OCI-LY7 (cell line): ENCODE results near the gene COX7A2.

ENCODE experiments used
- EZH2phosphoT487 ChIP-seq: fragments of 200-600 bp; sonication (generic); IDR thresholded peaks from 2 replicates; pipeline ENCODE4 v1.6.1; 2018; ENCODE audit warnings: low read depth, borderline replicate concordance, mild to moderate bottlenecking, mixed run types, antibody characterized with exemption, low read length, moderate library complexity, mixed read lengths
- TF ChIP-seq, protein P1 (sequence below): fragments of 200-600 bp; sonication (generic); conservative IDR thresholded peaks from 2 replicates; pipeline ENCODE4 v1.5.1; 2014; ENCODE audit warnings: mild to moderate bottlenecking, antibody characterized with exemption, low read length, moderate library complexity, mixed read lengths

GRCh38 chr6:75272145-75272840, 28.7 kb upstream of the COX7A2 start:
- TF ChIP-seq, protein P1, sequence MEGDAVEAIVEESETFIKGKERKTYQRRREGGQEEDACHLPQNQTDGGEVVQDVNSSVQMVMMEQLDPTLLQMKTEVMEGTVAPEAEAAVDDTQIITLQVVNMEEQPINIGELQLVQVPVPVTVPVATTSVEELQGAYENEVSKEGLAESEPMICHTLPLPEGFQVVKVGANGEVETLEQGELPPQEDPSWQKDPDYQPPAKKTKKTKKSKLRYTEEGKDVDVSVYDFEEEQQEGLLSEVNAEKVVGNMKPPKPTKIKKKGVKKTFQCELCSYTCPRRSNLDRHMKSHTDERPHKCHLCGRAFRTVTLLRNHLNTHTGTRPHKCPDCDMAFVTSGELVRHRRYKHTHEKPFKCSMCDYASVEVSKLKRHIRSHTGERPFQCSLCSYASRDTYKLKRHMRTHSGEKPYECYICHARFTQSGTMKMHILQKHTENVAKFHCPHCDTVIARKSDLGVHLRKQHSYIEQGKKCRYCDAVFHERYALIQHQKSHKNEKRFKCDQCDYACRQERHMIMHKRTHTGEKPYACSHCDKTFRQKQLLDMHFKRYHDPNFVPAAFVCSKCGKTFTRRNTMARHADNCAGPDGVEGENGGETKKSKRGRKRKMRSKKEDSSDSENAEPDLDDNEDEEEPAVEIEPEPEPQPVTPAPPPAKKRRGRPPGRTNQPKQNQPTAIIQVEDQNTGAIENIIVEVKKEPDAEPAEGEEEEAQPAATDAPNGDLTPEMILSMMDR, result no peak
- no peak for TF ChIP-seq EZH2phosphoT487
